SJCRH30 (cell line): ENCODE results near the gene RGS5. TPM values are rescaled to one million over a fixed set of nuclear protein-coding genes. Genes with fewer than 3 reads are reported as not detected.

Experiments used
- DNase-seq, 2 experiments: peaks; one replicate each; pipeline ENCODE4 v3.0.0-alpha.2; 2015 to 2020
- H3K27ac ChIP-seq: fragments of 250-450 bp; sonication (Bioruptor Pico); 2 replicates; pipeline ENCODE4 v1.5.1; 2020; ENCODE audit warnings: mild to moderate bottlenecking, moderate library complexity
- H3K27me3 ChIP-seq: fragments of 250-450 bp; sonication (Bioruptor Pico); 2 replicates; pipeline ENCODE4 v1.5.1; 2020; ENCODE audit warnings: mild to moderate bottlenecking, moderate library complexity
- H3K36me3 ChIP-seq: fragments of 250-450 bp; sonication (Bioruptor Pico); 2 replicates; pipeline ENCODE4 v1.5.1; 2020; ENCODE audit warnings: mild to moderate bottlenecking, moderate library complexity
- H3K4me1 ChIP-seq: fragments of 250-450 bp; sonication (Bioruptor Pico); 2 replicates; pipeline ENCODE4 v1.5.1; 2020; ENCODE audit warnings: mild to moderate bottlenecking, moderate library complexity
- H3K4me3 ChIP-seq: fragments of 250-450 bp; sonication (Bioruptor Pico); 2 replicates; pipeline ENCODE4 v1.5.1; 2020; ENCODE audit warnings: mild to moderate bottlenecking, moderate library complexity
- H3K9me3 ChIP-seq: fragments of 250-450 bp; sonication (Bioruptor Pico); replicated peaks from 2 replicates; pipeline ENCODE4 v1.5.1; 2020; ENCODE audit warnings: mild to moderate bottlenecking, moderate library complexity
- total RNA-seq: library from RNA; depleted of rRNA; stranded (reverse); fragments of >200 nt; shearing (Covaris generic); gene quantifications from 2 replicates; pipeline ENCODE4 v1.2.3, GENCODE V29; 2014

Gene RGS5
- total RNA-seq, 1 experiment from 2014 or later, result 1.9 TPM

DNA sequence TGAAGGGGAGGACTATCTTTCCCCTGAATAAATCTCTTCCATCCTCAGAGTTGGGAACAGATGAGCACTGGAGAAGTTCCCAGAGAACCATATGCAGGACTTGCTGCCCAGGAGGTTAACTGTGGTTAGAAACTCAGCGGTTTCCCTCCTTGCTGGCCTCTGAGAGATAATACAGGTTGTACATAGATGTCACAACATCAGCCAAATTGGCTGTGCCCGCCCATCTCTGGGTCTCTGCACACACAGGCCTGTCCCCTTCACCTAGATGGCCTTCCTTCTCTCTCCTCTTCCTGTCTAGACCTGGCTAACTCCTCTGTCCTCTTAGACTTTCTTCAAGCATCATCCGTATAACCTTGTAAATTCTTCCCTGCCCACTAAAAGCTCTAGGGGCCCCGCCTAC lies 5.7 kb downstream of the RGS5 start:
- H3K36me3 ChIP-seq, result no peaks in the 10 kb centered on the region
- H3K9me3 ChIP-seq, result no peaks in the 10 kb centered on the region
- no peak overlapping the region for H3K27ac ChIP-seq
- DNase-seq, result no peak
- H3K4me1 ChIP-seq, result no peaks in the 10 kb centered on the region
- no peak overlapping the region for H3K4me3 ChIP-seq
- no peaks in the 10 kb centered on the region for H3K27me3 ChIP-seq

- H3K9me3 ChIP-seq, result no peaks in the 10 kb centered on the region
- H3K27me3 ChIP-seq, result no peaks in the 10 kb centered on the region
- no peak overlapping the region for H3K27ac ChIP-seq
- no peak overlapping the region for H3K4me3 ChIP-seq
- H3K4me1 ChIP-seq, result no peaks in the 10 kb centered on the region
- H3K36me3 ChIP-seq, result no peaks in the 10 kb centered on the region
- DNase-seq, result no peak
Measured at GRCh38 chr1:163196449-163196787, 6.3 kb downstream of the RGS5 start.

- DNase-seq, result no peak
- no peaks in the 10 kb centered on the region for H3K27me3 ChIP-seq
- H3K36me3 ChIP-seq, result no peaks in the 10 kb centered on the region
- no peak overlapping the region for H3K4me3 ChIP-seq
- H3K9me3 ChIP-seq, result no peaks in the 10 kb centered on the region
- H3K27ac ChIP-seq, result no peak overlapping the region
- no peaks in the 10 kb centered on the region for H3K4me1 ChIP-seq
Measured at GRCh38 chr1:163195728-163196448, 6.8 kb downstream of the RGS5 start.

- Histone ChIP-seq H3K9me3 (no peaks in the 10 kb centered on the region), H3K27me3 (no peaks in the 10 kb centered on the region), H3K27ac (no peak overlapping the region)
Measured at GRCh38 chr1:163191301-163191700, 11.4 kb downstream of the RGS5 start.

DNA sequence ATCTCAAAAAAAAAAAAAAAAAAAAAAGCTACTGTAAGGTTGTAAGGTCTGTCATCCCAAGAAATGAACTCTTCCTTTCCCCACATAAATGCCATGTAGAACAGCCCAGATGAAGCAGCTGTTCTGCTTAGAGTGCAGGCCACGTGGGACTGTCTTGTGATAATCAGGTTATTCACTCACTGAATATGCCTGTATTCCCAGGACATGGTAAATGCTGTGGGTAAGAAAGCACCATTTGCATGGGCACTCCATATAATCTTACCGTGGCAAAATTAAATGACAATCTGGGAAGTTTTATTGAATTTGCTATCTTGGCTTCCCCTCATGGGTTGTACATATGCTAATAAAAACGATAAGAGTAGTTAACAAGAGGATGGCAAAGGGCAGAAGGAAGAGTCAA lies 13.8 kb downstream of the RGS5 start:
- H3K27ac ChIP-seq, result no peak overlapping the region
- H3K27me3 ChIP-seq, result no peaks in the 10 kb centered on the region
- DNase-seq, result no peak
- no peaks in the 10 kb centered on the region for H3K36me3 ChIP-seq
- H3K4me1 ChIP-seq, result no peaks in the 10 kb centered on the region
- H3K9me3 ChIP-seq, result no peaks in the 10 kb centered on the region
- H3K4me3 ChIP-seq, result no peak overlapping the region

More at GRCh38 chr1:163191301-163191700, 11.4 kb downstream of the RGS5 start:
- Histone ChIP-seq H3K36me3 (no peaks in the 10 kb centered on the region), H3K4me3 (no peak overlapping the region), H3K4me1 (no peaks in the 10 kb centered on the region)
- DNase-seq, result no peak

- no peaks in the 10 kb centered on the region for H3K36me3 ChIP-seq
- H3K27me3 ChIP-seq, result no peaks in the 10 kb centered on the region
- no peaks in the 10 kb centered on the region for H3K4me1 ChIP-seq
- DNase-seq, result no peak
- no peak overlapping the region for H3K4me3 ChIP-seq
- H3K27ac ChIP-seq, result no peak overlapping the region
- no peaks in the 10 kb centered on the region for H3K9me3 ChIP-seq
Measured at GRCh38 chr1:163187849-163188248, 14.9 kb downstream of the RGS5 start.

- H3K4me3 ChIP-seq, result no peak overlapping the region
- no peaks in the 10 kb centered on the region for H3K9me3 ChIP-seq
- H3K4me1 ChIP-seq, result no peaks in the 10 kb centered on the region
- no peaks in the 10 kb centered on the region for H3K36me3 ChIP-seq
- no peak overlapping the region for H3K27ac ChIP-seq
- DNase-seq, result no peak
- H3K27me3 ChIP-seq, result no peaks in the 10 kb centered on the region
Measured at GRCh38 chr1:163186862-163187261, 15.9 kb downstream of the RGS5 start.

DNA sequence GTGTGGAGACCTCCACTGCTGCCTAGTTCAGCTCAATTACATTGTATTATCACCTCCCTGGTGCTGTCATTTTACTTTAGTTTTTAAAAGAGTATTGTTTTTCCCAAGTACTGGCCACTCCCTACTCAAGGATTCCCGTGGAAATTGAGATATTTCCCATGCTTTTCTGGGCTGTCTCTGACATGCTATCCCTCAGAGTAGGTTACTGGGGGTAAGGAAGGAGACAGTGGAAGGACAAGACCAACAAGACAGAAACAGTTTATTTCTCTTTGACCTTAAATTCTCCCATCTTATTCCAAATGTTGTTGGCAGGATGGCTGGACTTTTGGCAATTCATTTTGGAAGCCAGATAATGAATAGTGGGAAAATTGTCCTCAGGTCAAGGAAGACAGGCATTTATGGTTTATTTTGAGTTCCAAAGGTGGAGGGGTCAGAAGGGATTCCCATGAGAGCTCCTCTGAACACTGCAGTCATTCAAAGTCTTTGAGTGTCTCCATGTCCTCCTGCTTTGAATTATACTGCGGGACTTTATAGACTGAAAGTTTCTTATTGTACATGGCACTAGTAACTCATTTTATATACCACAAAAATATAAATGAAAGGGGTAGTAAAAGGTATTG lies 20.3 kb downstream of the RGS5 start:
- H3K27ac ChIP-seq, result no peak overlapping the region
- H3K27me3 ChIP-seq, result no peaks in the 10 kb centered on the region
- H3K4me1 ChIP-seq, result no peaks in the 10 kb centered on the region
- no peak overlapping the region for H3K4me3 ChIP-seq
- no peaks in the 10 kb centered on the region for H3K9me3 ChIP-seq
- DNase-seq, result no peak
- no peaks in the 10 kb centered on the region for H3K36me3 ChIP-seq

GRCh38 chr1:163178628-163179027 lies 24.1 kb downstream of the RGS5 start:
- no peak for DNase-seq
- Histone ChIP-seq H3K36me3 (no peaks in the 10 kb centered on the region), H3K27ac (no peak overlapping the region), H3K9me3 (no peaks in the 10 kb centered on the region), H3K4me1 (no peaks in the 10 kb centered on the region), H3K4me3 (no peak overlapping the region), H3K27me3 (no peaks in the 10 kb centered on the region)

GRCh38 chr1:163176797-163177196 lies 25.9 kb downstream of the RGS5 start:
- DNase-seq, result no peak
- Histone ChIP-seq H3K36me3 (no peaks in the 10 kb centered on the region), H3K27me3 (no peaks in the 10 kb centered on the region), H3K9me3 (no peaks in the 10 kb centered on the region), H3K27ac (no peak overlapping the region), H3K4me3 (no peak overlapping the region), H3K4me1 (no peaks in the 10 kb centered on the region)

DNA sequence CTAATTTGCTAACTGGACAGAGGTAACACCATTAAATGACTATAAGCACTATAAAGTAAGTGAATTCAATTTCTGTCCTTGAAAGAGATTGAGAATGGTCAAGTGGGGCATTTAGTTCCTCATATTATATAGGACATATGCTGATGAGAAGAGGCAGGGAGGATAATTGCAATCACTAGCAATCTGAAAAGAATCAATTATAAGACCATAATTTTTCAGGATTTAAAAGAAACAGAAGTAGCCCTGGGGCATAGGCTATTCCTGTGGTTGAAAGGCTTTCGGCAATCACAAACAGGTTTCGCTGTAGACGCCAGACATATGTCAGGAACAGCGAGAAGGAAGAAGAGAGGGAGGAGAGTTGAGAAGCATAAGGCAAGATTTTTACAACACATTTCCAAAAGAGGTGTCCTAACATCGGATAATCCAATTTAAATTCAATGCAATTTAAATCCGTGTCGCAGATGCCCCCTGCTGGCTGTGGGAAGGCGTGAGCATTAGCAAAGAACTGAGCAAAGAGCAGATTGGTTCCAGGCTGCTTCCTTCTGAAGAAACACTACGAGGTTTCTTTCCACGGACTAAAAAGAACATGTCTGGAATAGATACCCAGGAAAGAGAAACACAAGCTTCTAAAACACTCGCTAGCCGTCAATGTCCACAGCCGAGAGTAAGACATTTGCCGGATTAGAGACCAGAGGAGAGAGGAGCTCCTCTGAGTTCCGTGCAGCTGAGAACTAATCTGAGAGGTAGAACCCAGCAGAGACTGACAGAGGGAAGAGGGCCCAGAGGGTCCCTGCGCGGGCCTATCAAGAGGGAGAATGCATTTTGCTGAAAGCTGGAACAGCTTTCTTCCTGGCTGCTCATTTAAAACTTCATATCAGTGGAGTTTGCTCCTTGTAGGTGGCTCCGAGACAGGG lies 27.9 kb downstream of the RGS5 start:
- H3K36me3 ChIP-seq, result no peaks in the 10 kb centered on the region
- no peak overlapping the region for H3K27ac ChIP-seq
- H3K4me3 ChIP-seq, result no peak overlapping the region
- no peaks in the 10 kb centered on the region; the same call in 1 of the 2 replicates for H3K4me1 ChIP-seq
- no peaks in the 10 kb centered on the region for H3K9me3 ChIP-seq
- peak; percentile 42 to 67 for DNase-seq
- H3K27me3 ChIP-seq, result no peaks in the 10 kb centered on the region

GRCh38 chr1:163173121-163173520 lies 29.6 kb downstream of the RGS5 start:
- H3K27me3 ChIP-seq, result no peaks in the 10 kb centered on the region
- no peak overlapping the region for H3K4me3 ChIP-seq
- H3K27ac ChIP-seq, result no peak overlapping the region
- H3K9me3 ChIP-seq, result no peaks in the 10 kb centered on the region
- DNase-seq, result no peak
- H3K36me3 ChIP-seq, result no peaks in the 10 kb centered on the region
- H3K4me1 ChIP-seq, result no peaks in the 10 kb centered on the region; the same call in 1 of the 2 replicates

DNA sequence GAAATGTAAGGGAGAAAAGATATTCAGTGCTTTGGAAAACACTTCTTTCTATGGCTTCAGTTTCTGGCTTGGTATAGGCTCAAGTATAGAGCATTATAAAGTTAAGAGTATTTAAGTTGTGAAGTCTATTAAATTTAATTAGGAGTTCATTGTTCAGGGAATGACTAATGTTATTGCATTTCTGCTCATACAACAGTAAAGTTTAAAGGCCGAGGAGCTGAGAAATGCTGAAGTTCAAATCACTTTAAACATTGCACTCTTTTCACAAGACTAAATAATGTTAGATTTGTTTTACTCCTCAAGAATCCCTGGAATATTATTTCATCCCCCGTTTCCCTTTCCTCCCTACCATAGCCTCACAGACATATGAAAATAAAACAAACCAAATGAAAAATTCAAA lies 30.1 kb downstream of the RGS5 start:
- Histone ChIP-seq H3K9me3 (no peaks in the 10 kb centered on the region), H3K4me1 (no peaks in the 10 kb centered on the region; the same call in 1 of the 2 replicates), H3K27me3 (no peaks in the 10 kb centered on the region), H3K4me3 (no peak overlapping the region), H3K27ac (no peak overlapping the region), H3K36me3 (no peaks in the 10 kb centered on the region)
- DNase-seq, result no peak

DNA sequence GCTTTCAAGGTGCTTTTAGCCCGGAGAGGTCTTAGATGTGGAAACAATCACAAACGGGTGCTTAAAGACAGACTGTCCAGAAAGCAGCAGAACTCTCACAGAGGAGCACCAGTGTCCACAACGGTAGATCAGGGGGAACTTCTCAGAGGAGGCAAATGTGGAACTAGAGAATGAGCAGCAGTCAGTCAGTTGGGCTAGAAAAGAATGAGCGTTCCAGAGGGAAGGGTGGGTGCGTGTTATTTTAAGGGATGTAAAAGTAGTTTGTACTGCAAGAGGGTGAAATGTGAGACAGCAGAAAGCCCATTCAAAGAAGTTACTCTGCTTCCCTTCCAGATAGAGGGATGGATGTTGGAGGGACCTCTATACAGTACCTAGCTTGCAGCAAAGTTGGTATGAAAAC lies 30.9 kb downstream of the RGS5 start:
- Histone ChIP-seq H3K4me1 (no peaks in the 10 kb centered on the region; the same call in 1 of the 2 replicates), H3K27me3 (no peaks in the 10 kb centered on the region), H3K4me3 (no peak overlapping the region), H3K36me3 (no peaks in the 10 kb centered on the region), H3K9me3 (no peaks in the 10 kb centered on the region), H3K27ac (no peak overlapping the region)
- no peak for DNase-seq
